SK-N-SH treated with all-trans-retinoic acid at 6 μM for 48 hours (cell line): ENCODE results near the gene IFI27L1.

Experiments
- ARNTL ChIP-seq: fragments of 450-650 bp; formaldehyde crosslinking; IDR thresholded peaks from 2 replicates; pipeline ENCODE4 v1.5.0; 2020; ENCODE audit warnings: low read depth, mild to moderate bottlenecking, moderate library complexity, borderline replicate concordance
- BACH2 ChIP-seq: fragments of 250-450 bp; sonication (Bioruptor Pico); IDR thresholded peaks from 2 replicates; pipeline ENCODE4 v1.9.0; 2021; ENCODE audit warnings: mild to moderate bottlenecking, borderline replicate concordance
- ESRRG ChIP-seq: fragments of 250-450 bp; sonication (Bioruptor Pico); IDR thresholded peaks from 2 replicates; pipeline ENCODE4 v1.6.1; 2021; ENCODE audit warnings: mild to moderate bottlenecking
- GLIS3 ChIP-seq: fragments of 250-450 bp; sonication (Bioruptor Pico); IDR thresholded peaks from 2 replicates; pipeline ENCODE4 v1.5.0; 2020; ENCODE audit warnings: mild to moderate bottlenecking, moderate library complexity
- RARB ChIP-seq: fragments of 250-450 bp; sonication (Bioruptor Pico); IDR thresholded peaks from 2 replicates; pipeline ENCODE4 v1.8.0; 2021; ENCODE audit warnings: mild to moderate bottlenecking, moderate library complexity
- TOX ChIP-seq: fragments of 250-450 bp; sonication (Bioruptor Pico); IDR thresholded peaks from 2 replicates; pipeline ENCODE4 v1.8.0; 2021; ENCODE audit warnings: mild to moderate bottlenecking, moderate library complexity, borderline replicate concordance
- ZFP30 ChIP-seq: fragments of 450-650 bp; formaldehyde crosslinking; IDR thresholded peaks from 2 replicates; pipeline ENCODE4 v1.5.0; 2022; ENCODE audit warnings: mild to moderate bottlenecking, moderate library complexity
- ZNF70 ChIP-seq: fragments of 450-650 bp; formaldehyde crosslinking; IDR thresholded peaks from 2 replicates; pipeline ENCODE4 v1.5.0; 2020; ENCODE audit warnings: mild to moderate bottlenecking, moderate library complexity
- TF ChIP-seq, protein P1 (sequence below): fragments of 250-450 bp; sonication (Bioruptor Pico); IDR thresholded peaks from 2 replicates; pipeline ENCODE4 v1.5.1; 2020; ENCODE audit warnings: low read depth, mild to moderate bottlenecking, moderate library complexity
- TF ChIP-seq, protein P2 (sequence below): fragments of 250-450 bp; sonication (Bioruptor Pico); IDR thresholded peaks from 2 replicates; pipeline ENCODE4 v1.8.0; 2020; ENCODE audit warnings: mild to moderate bottlenecking, moderate library complexity, borderline replicate concordance
- TF ChIP-seq, protein P3 (sequence below): fragments of 250-450 bp; sonication (Bioruptor Pico); IDR thresholded peaks from 2 replicates; pipeline ENCODE4 v1.5.1; 2021; ENCODE audit warnings: mild to moderate bottlenecking, moderate library complexity

DNA sequence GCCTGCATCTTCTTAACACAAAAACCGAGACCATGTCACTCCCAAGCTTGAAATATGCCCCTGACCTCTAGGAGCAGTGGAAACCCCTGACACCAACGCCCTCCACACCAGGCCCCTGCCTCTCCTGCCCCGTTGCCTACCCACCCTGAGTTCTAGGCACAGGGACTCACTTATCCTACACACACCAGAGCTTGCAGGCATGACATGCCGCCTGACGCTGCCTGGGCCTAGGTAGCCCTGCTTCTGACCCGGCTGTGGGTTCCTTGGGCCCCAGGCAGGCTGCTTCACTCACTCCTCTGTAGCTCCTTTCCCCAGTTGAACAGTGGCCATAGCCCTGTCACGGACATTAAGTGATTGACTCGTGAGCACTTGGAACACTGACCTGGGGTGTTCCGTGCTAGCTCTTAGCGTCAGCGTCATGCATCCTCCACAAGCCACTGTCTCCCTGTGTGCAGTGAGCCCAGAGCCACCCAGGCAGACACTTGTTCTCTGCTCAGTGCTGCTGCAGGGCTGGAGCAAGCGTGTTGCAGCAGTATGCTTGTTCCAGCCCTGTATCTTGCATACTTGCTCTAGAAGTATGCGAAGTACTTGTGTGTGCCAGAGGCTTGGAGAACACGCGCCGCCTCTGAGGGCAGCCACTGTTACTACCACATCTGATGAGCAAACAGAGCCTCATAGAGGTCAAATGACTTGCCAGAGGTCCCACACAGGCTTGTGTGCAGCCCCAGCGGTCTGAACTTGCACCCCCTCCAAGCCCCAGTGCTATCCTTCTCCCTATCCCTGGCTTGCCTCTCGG lies 39.4 kb upstream of the IFI27L1 start:
- no peak for TF ChIP-seq ZNF70
- no peak for TF ChIP-seq ESRRG
- no peak for TF ChIP-seq TOX (CRISPR knock-in tag)
- TF ChIP-seq, protein P1, sequence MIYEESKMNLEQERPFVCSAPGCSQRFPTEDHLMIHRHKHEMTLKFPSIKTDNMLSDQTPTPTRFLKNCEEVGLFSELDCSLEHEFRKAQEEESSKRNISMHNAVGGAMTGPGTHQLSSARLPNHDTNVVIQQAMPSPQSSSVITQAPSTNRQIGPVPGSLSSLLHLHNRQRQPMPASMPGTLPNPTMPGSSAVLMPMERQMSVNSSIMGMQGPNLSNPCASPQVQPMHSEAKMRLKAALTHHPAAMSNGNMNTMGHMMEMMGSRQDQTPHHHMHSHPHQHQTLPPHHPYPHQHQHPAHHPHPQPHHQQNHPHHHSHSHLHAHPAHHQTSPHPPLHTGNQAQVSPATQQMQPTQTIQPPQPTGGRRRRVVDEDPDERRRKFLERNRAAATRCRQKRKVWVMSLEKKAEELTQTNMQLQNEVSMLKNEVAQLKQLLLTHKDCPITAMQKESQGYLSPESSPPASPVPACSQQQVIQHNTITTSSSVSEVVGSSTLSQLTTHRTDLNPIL (CRISPR knock-in tag) = no peak
- TF ChIP-seq, protein P2, sequence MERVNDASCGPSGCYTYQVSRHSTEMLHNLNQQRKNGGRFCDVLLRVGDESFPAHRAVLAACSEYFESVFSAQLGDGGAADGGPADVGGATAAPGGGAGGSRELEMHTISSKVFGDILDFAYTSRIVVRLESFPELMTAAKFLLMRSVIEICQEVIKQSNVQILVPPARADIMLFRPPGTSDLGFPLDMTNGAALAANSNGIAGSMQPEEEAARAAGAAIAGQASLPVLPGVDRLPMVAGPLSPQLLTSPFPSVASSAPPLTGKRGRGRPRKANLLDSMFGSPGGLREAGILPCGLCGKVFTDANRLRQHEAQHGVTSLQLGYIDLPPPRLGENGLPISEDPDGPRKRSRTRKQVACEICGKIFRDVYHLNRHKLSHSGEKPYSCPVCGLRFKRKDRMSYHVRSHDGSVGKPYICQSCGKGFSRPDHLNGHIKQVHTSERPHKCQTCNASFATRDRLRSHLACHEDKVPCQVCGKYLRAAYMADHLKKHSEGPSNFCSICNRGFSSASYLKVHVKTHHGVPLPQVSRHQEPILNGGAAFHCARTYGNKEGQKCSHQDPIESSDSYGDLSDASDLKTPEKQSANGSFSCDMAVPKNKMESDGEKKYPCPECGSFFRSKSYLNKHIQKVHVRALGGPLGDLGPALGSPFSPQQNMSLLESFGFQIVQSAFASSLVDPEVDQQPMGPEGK (CRISPR knock-in tag) = no peak
- TF ChIP-seq, protein P3, sequence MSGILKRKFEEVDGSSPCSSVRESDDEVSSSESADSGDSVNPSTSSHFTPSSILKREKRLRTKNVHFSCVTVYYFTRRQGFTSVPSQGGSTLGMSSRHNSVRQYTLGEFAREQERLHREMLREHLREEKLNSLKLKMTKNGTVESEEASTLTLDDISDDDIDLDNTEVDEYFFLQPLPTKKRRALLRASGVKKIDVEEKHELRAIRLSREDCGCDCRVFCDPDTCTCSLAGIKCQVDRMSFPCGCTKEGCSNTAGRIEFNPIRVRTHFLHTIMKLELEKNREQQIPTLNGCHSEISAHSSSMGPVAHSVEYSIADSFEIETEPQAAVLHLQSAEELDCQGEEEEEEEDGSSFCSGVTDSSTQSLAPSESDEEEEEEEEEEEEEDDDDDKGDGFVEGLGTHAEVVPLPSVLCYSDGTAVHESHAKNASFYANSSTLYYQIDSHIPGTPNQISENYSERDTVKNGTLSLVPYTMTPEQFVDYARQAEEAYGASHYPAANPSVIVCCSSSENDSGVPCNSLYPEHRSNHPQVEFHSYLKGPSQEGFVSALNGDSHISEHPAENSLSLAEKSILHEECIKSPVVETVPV (CRISPR knock-in tag) = no peak
- TF ChIP-seq ZFP30 = no peak
- no peak for TF ChIP-seq RARB (CRISPR knock-in tag)
- no peak for TF ChIP-seq ARNTL
- TF ChIP-seq GLIS3 (CRISPR knock-in tag) = no peak
- no peak for TF ChIP-seq BACH2 (CRISPR knock-in tag)
